CD4-positive, alpha-beta T cell (primary cell): ENCODE measurements around the gene ZYG11B. TPM values are rescaled to one million over a fixed set of nuclear protein-coding genes. Genes with fewer than 3 reads are reported as not detected.

ENCODE experiments used
- ATAC-seq: fragments of 200-7000 bp; cut with Tn5 transposase; one replicate; pipeline ENCODE4 v1.10.0; 2022; ENCODE audit warnings: mild to moderate bottlenecking; ENCODE audit not compliant: poor library complexity
- CTCF ChIA-PET: fragments of 350-600 bp; sonication (Branson Sonifier 250); formaldehyde crosslinking; loops from one replicate; lab custom pipeline; 2021; ENCODE audit warnings: antibody characterized with exemption, inconsistent platforms; lab: Charles Lee
- POLR2A ChIA-PET: fragments of 350-600 bp; sonication (Branson Sonifier 250); formaldehyde crosslinking; loops from one replicate; lab custom pipeline; 2021; ENCODE audit warnings: antibody characterized with exemption, inconsistent platforms; lab: Charles Lee
- DNase-seq, 14 experiments: peaks; one replicate each; pipeline ENCODE4 v3.0.0-alpha.2; 2013 to 2020; ENCODE audit warnings: mixed read lengths in 2 of 14
- H3K27ac ChIP-seq, 2 donors: one replicate each; pipeline versions ENCODE4 v1.5.1 to v1.7.0; 2013; ENCODE audit warnings: low read length in 2 of 2, low read depth in 1 of 2, mild to moderate bottlenecking in 1 of 2
- H3K27me3 ChIP-seq, 2 experiments: 1 replicate in 1 of 2; 2 replicates in 1 of 2; pipeline versions ENCODE4 v1.6.1 to v1.7.0; 2013; ENCODE audit warnings: low read length in 2 of 2, control low read depth in 1 of 2, mild to moderate bottlenecking in 1 of 2, moderate library complexity in 1 of 2; ENCODE audit not compliant: insufficient read depth in 2 of 2, control insufficient read depth in 1 of 2
- H3K36me3 ChIP-seq: one replicate; pipeline ENCODE4 v1.6.1; 2013; ENCODE audit warnings: low read length, control low read depth; ENCODE audit not compliant: insufficient read depth
- H3K4me1 ChIP-seq: one replicate; pipeline ENCODE4 v1.6.1; 2013; ENCODE audit warnings: low read length, control low read depth; ENCODE audit not compliant: insufficient read depth
- H3K4me3 ChIP-seq: one replicate; pipeline ENCODE4 v1.5.1; 2013; ENCODE audit warnings: mild to moderate bottlenecking, low read length, moderate library complexity
- H3K9me3 ChIP-seq, 2 experiments: 1 replicate in 1 of 2; 2 replicates in 1 of 2; pipeline versions ENCODE4 v1.6.1 to v1.7.0; 2013; ENCODE audit warnings: low read length in 2 of 2, mild to moderate bottlenecking in 2 of 2, control low read depth in 1 of 2, moderate library complexity in 1 of 2; ENCODE audit not compliant: control insufficient read depth in 1 of 2, insufficient read depth in 1 of 2
- H3K27ac Mint-ChIP-seq: one replicate; pipeline ENCODE4 v1.8.0; 2020; ENCODE audit warnings: mixed read lengths
- H3K27me3 Mint-ChIP-seq: one replicate; pipeline ENCODE4 v1.8.0; 2021; ENCODE audit warnings: mixed read lengths
- H3K36me3 Mint-ChIP-seq: one replicate; pipeline ENCODE4 v1.8.0; 2021; ENCODE audit warnings: low read depth, mixed read lengths
- H3K4me1 Mint-ChIP-seq: one replicate; pipeline ENCODE4 v1.8.0; 2021; ENCODE audit warnings: low read depth, mixed read lengths
- H3K4me3 Mint-ChIP-seq: one replicate; pipeline ENCODE4 v1.8.0; 2020; ENCODE audit warnings: mild to moderate bottlenecking, mixed read lengths
- H3K9me3 Mint-ChIP-seq: one replicate; pipeline ENCODE4 v1.8.0; 2020; ENCODE audit warnings: mixed read lengths
- intact Hi-C, 2 experiments: fragments of 100-400 bp; cut with DNase I in 1 of 2; cut with micrococcal nuclease in 1 of 2; formaldehyde crosslinking; loops; one replicate each; pipeline versions ENCODE4 v1.15.1 to v1.9.0; 2023 to 2025; cut with DNase I, micrococcal nuclease
- total RNA-seq, 174 experiments: library from RNA in 2 of 174; stranded (reverse) in 2 of 174; gene quantifications; one replicate each; pipeline ENCODE4 v1.2.3 and lab custom pipeline; 2021 to 2026
- TF ChIP-seq, protein P1 (sequence below): fragments of 200-600 bp; IDR thresholded peaks from one replicate; pipeline ENCODE4 v1.8.0; 2022; ENCODE audit warnings: antibody characterized with exemption, mild to moderate bottlenecking

ZYG11B gene
- total RNA-seq, 2 experiments from 2014 or later, result 14.1 to 16.1 TPM

- H3K9me3 Mint-ChIP-seq, result no peaks in the 10 kb centered on the region
- POLR2A ChIA-PET, result no interaction called here
- H3K27me3 Mint-ChIP-seq, result no peaks in the 10 kb centered on the region
- no peak overlapping the region for H3K27ac Mint-ChIP-seq
- peaks cover 27% of the 10 kb centered on the region for H3K4me1 Mint-ChIP-seq
- Histone ChIP-seq H3K9me3 (no peaks in the 10 kb centered on the region), H3K27me3 (no peaks in the 10 kb centered on the region), H3K27ac (no peak overlapping the region), H3K36me3 (peaks cover 8% of the 10 kb centered on the region), H3K4me3 (no peak overlapping the region), H3K4me1 (no peaks in the 10 kb centered on the region)
- DNase-seq (no peak), ATAC-seq (no peak)
- TF ChIP-seq, protein P1, sequence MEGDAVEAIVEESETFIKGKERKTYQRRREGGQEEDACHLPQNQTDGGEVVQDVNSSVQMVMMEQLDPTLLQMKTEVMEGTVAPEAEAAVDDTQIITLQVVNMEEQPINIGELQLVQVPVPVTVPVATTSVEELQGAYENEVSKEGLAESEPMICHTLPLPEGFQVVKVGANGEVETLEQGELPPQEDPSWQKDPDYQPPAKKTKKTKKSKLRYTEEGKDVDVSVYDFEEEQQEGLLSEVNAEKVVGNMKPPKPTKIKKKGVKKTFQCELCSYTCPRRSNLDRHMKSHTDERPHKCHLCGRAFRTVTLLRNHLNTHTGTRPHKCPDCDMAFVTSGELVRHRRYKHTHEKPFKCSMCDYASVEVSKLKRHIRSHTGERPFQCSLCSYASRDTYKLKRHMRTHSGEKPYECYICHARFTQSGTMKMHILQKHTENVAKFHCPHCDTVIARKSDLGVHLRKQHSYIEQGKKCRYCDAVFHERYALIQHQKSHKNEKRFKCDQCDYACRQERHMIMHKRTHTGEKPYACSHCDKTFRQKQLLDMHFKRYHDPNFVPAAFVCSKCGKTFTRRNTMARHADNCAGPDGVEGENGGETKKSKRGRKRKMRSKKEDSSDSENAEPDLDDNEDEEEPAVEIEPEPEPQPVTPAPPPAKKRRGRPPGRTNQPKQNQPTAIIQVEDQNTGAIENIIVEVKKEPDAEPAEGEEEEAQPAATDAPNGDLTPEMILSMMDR, result no peak
- peaks cover 11% of the 10 kb centered on the region for H3K36me3 Mint-ChIP-seq
- CTCF ChIA-PET, result no interaction called here
- H3K4me3 Mint-ChIP-seq, result no peak overlapping the region
- intact Hi-C loops, result no loop called here
These were observed 26.2 kb downstream of the ZYG11B start for GRCh38 chr1:52752484-52752826.

- Histone ChIP-seq H3K4me1 (no peaks in the 10 kb centered on the region), H3K9me3 (no peaks in the 10 kb centered on the region), H3K27ac (no peak overlapping the region), H3K36me3 (peaks cover 10% of the 10 kb centered on the region), H3K4me3 (no peak overlapping the region), H3K27me3 (no peaks in the 10 kb centered on the region)
- Mint-ChIP-seq H3K4me3 (no peak overlapping the region), H3K4me1 (peaks cover 22% of the 10 kb centered on the region), H3K36me3 (peaks cover 18% of the 10 kb centered on the region), H3K27me3 (no peaks in the 10 kb centered on the region), H3K9me3 (no peaks in the 10 kb centered on the region), H3K27ac (no peak overlapping the region)
- POLR2A ChIA-PET, result no interaction called here
- CTCF ChIA-PET, result no interaction called here
- ATAC-seq (no peak), DNase-seq (no peak)
- TF ChIP-seq, protein P1, result no peak
- intact Hi-C loops, result no loop called here
These were observed 26.9 kb downstream of the ZYG11B start for GRCh38 chr1:52753169-52753568.

- Mint-ChIP-seq H3K9me3 (no peaks in the 10 kb centered on the region), H3K4me3 (no peak overlapping the region)
These were observed 29.8 kb downstream of the ZYG11B start for GRCh38 chr1:52756020-52756419.

More at GRCh38 chr1:52756020-52756419, 29.8 kb downstream of the ZYG11B start:
- Histone ChIP-seq H3K4me1 (no peaks in the 10 kb centered on the region), H3K27me3 (no peaks in the 10 kb centered on the region), H3K27ac (no peak overlapping the region), H3K4me3 (no peak overlapping the region), H3K36me3 (peaks cover 10% of the 10 kb centered on the region), H3K9me3 (no peaks in the 10 kb centered on the region)
- H3K27ac Mint-ChIP-seq, result no peak overlapping the region
- POLR2A ChIA-PET, result no interaction called here
- ATAC-seq, result no peak
- H3K27me3 Mint-ChIP-seq, result no peaks in the 10 kb centered on the region
- intact Hi-C loops, result no loop called here
- H3K36me3 Mint-ChIP-seq, result peaks cover 34% of the 10 kb centered on the region
- TF ChIP-seq, protein P1, result no peak
- CTCF ChIA-PET, result no interaction called here
- DNase-seq, result no peak
- H3K4me1 Mint-ChIP-seq, result peaks cover 8% of the 10 kb centered on the region
